Lower lobe of right lung (tissue), 2 donors: Measurements from ENCODE around the gene AQP1. TPM values are rescaled to one million over a fixed set of nuclear protein-coding genes. Genes with fewer than 3 reads are reported as not detected.

ENCODE experiments used
- ATAC-seq, 2 donors: fragments of 200-7000 bp; cut with Tn5 transposase; one replicate each; pipeline ENCODE4 v1.9.1; 2020 to 2022; ENCODE audit warnings: mild to moderate bottlenecking in 2 of 2, moderate library complexity in 2 of 2
- DNase-seq: peaks from one replicate; pipeline ENCODE4 v3.0.0-alpha.2; 2020
- H3K27ac ChIP-seq: fragments of 200-600 bp; one replicate; pipeline ENCODE4 v1.8.0; 2022
- H3K27me3 ChIP-seq: fragments of 200-600 bp; one replicate; pipeline ENCODE4 v1.8.0; 2022; ENCODE audit warnings: low read depth
- H3K36me3 ChIP-seq: fragments of 200-600 bp; one replicate; pipeline ENCODE4 v1.8.0; 2022; ENCODE audit warnings: mild to moderate bottlenecking
- H3K4me1 ChIP-seq: fragments of 200-600 bp; one replicate; pipeline ENCODE4 v1.8.0; 2022
- H3K4me3 ChIP-seq: fragments of 200-600 bp; one replicate; pipeline ENCODE4 v1.8.0; 2022; ENCODE audit warnings: mild to moderate bottlenecking
- H3K9me3 ChIP-seq: fragments of 200-600 bp; one replicate; pipeline ENCODE4 v1.8.0; 2022
- CTCF ChIP-seq: fragments of 200-600 bp; IDR thresholded peaks from one replicate; pipeline ENCODE4 v1.8.0; 2022; ENCODE audit warnings: antibody characterized with exemption, mild to moderate bottlenecking
- intact Hi-C: fragments of 100-400 bp; cut with DNase I; formaldehyde crosslinking; loops from one replicate; pipeline ENCODE4 v1.11.0; 2022
- total RNA-seq: library from RNA; stranded (reverse); fragmentation: NEBNext Ultra II Directional; extraction: Animal tissue kit (Norgen Biotek cat#: 25700); gene quantifications from one replicate; pipeline ENCODE4 v1.2.1, GENCODE V29; 2021
- donor health status: DM: no; HTN: yes; CAD: no; lungs with severe emphysema.

The AQP1 gene
- total RNA-seq, 1 donor from 2014 or later = 826 TPM

- no peak for ATAC-seq
These were observed 17.6 kb upstream of the AQP1 start for GRCh38 chr7:30894009-30894408.

DNA sequence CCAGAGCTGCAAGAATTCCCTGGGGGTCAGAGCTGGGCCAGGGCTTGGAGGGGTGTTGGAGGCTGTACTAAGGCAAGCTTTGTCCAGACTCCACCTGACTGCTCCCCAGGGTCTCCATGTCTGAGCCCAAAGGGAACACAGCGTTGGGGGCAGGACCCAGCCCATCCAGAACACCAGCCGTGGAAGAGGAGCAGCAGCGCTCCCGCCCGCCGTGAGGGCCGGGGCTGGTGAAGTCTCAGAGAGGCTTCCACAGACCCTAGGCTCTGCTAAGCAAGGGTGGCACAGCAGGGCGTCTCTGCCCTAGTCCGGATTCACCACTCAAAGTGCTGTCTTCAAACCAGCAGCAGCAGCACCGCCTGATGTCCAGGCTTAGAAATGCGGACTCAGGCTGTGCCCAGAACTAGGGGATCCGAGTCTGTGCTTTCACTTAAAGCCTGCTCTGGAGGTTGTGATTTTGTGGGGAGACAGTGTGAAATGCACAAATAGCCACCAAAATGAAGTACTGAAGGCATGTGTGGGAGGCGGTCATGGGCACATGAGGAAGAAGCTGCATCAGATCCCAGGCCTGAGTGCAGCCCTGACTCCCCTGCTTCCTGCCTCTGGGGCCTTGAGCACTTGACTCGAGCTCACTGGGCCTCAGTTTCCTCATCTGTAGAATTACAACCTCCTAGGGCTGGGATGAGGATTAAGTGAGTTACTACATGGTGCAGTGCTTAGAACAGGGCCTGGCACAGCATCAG, 16.6 kb upstream of the AQP1 start:
- Histone ChIP-seq H3K9me3 (no peaks in the 10 kb centered on the region), H3K36me3 (no peaks in the 10 kb centered on the region), H3K4me1 (peaks cover 78% of the 10 kb centered on the region), H3K27me3 (no peaks in the 10 kb centered on the region), H3K27ac (peak overlapping the region; percentile 77), H3K4me3 (no peak overlapping the region)
- ATAC-seq (no peak), DNase-seq (no peak)
- intact Hi-C loops = no loop called here
- no peak for TF ChIP-seq CTCF

More at GRCh38 chr7:30894009-30894408, 17.6 kb upstream of the AQP1 start:
- no peak overlapping the region for H3K4me3 ChIP-seq
- no peaks in the 10 kb centered on the region for H3K27me3 ChIP-seq
- H3K9me3 ChIP-seq = no peaks in the 10 kb centered on the region
- H3K4me1 ChIP-seq = peaks cover 74% of the 10 kb centered on the region
- H3K27ac ChIP-seq = peak overlapping the region; percentile 77
- intact Hi-C loops = no loop called here
- no peaks in the 10 kb centered on the region for H3K36me3 ChIP-seq
- TF ChIP-seq CTCF = no peak
- no peak for DNase-seq

- intact Hi-C loops = no loop called here
- peak overlapping the region; percentile 77 for H3K27ac ChIP-seq
- peaks cover 86% of the 10 kb centered on the region for H3K4me1 ChIP-seq
These were observed 15.6 kb upstream of the AQP1 start for GRCh38 chr7:30896036-30896435.

GRCh38 chr7:30896783-30897637, 14.6 kb upstream of the AQP1 start:
- Histone ChIP-seq H3K27ac (peak overlapping the region; percentile 77), H3K36me3 (no peaks in the 10 kb centered on the region), H3K4me3 (no peak overlapping the region), H3K9me3 (no peaks in the 10 kb centered on the region), H3K27me3 (no peaks in the 10 kb centered on the region), H3K4me1 (peaks cover 83% of the 10 kb centered on the region)
- intact Hi-C loops = no loop called here
- DNase-seq = peak; percentile 80
- no peak for TF ChIP-seq CTCF
- peak; percentile 77 to 82 for ATAC-seq

More at GRCh38 chr7:30896036-30896435, 15.6 kb upstream of the AQP1 start:
- Histone ChIP-seq H3K36me3 (no peaks in the 10 kb centered on the region), H3K4me3 (no peak overlapping the region), H3K27me3 (no peaks in the 10 kb centered on the region), H3K9me3 (no peaks in the 10 kb centered on the region)
- DNase-seq = no peak
- TF ChIP-seq CTCF = no peak
- peak; percentile 52 to 69 for ATAC-seq

DNA sequence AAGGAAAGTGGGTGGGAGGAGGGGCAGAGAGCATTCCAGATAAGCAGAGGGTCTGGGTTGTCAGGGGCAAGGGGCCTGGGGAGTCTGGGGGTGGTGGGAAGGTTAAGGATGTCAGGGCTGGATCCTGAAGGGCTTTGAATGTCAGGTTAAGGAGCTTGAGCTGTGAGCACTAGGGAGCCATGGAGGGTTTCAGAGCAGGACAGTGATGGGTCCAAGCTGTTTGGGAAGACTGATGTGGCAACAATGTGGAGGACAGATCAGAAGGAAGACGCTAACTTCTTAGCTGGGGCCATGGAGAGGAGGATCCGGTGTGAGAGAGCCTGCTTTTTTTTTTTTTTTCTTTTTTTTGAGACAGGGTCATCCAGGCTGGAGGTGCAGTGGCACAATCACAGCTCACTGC, 13.9 kb upstream of the AQP1 start:
- Histone ChIP-seq H3K9me3 (no peaks in the 10 kb centered on the region), H3K27ac (peak overlapping the region; percentile 77)
- intact Hi-C loops = no loop called here

More for the DNA sequence above, 13.9 kb upstream of the AQP1 start:
- ATAC-seq (no peak), DNase-seq (no peak)
- TF ChIP-seq CTCF = no peak
- no peaks in the 10 kb centered on the region for H3K36me3 ChIP-seq
- peaks cover 77% of the 10 kb centered on the region for H3K4me1 ChIP-seq
- no peaks in the 10 kb centered on the region for H3K27me3 ChIP-seq
- no peak overlapping the region for H3K4me3 ChIP-seq
